ENCODE data around the gene NR1I3.

NR1I3 gene, protein sequence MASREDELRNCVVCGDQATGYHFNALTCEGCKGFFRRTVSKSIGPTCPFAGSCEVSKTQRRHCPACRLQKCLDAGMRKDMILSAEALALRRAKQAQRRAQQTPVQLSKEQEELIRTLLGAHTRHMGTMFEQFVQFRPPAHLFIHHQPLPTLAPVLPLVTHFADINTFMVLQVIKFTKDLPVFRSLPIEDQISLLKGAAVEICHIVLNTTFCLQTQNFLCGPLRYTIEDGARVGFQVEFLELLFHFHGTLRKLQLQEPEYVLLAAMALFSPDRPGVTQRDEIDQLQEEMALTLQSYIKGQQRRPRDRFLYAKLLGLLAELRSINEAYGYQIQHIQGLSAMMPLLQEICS

DNA sequence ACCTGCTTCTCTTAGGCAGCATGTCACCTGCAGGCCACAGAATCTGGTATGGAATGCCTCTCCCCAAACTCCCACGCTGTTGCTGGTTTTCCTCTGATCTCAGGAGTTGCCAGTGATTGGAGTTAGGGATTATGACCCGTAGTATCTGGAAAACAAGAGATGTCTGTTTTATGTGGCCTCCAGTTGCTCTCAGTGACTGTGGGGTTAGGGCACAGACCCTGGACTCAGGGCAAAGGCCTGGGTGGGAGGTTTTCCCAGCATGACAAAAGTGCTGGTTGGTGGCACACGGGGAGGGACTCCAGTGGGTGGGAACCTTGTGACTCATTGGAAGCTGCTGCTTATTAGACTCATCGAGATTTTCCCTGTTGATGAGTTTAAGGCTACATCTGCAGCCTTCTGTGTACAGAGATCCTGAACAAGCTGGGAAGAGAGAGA is at the start of gene NR1I3:
TSS of gene NR1I3 (minus strand) at position 165 of the 435 bp plus-strand sequence. CDS start 1,638 bp downstream, outside the sequence.
- Histone ChIP-seq H3K79me2 (ENCODE audit: low read length) (no peaks in the 10 kb centered on the region), H3K27me3 (ENCODE audit: low read depth, low read length) (peaks cover 8% of the 10 kb centered on the region; the same call in 1 of the 2 replicates), H3K4me1 (ENCODE audit: low read length) (peaks cover 8% of the 10 kb centered on the region; the same call in 1 of the 2 replicates), H3K27ac (ENCODE audit: low read length) (no peak within 1 kb of the TSS), H3K36me3 (replicated peaks; ENCODE audit: low read depth, low read length) (no peaks in the 10 kb centered on the region), H4K20me1 (ENCODE audit: insufficient read depth, low read length) (no peaks in the 10 kb centered on the region), H3K9me3 (ENCODE audit: insufficient read depth, low read length) (no peaks in the 10 kb centered on the region), H3K4me3 (ENCODE audit: low read length) (no peak within 1 kb of the TSS), H3K9ac (ENCODE audit: low read length) (no peak within 1 kb of the TSS), H3K4me2 (ENCODE audit: low read length) (no peak within 1 kb of the TSS), H2AFZ (ENCODE audit: low read depth, low read length) (no peak within 1 kb of the TSS)
- TF ChIP-seq, protein P1, sequence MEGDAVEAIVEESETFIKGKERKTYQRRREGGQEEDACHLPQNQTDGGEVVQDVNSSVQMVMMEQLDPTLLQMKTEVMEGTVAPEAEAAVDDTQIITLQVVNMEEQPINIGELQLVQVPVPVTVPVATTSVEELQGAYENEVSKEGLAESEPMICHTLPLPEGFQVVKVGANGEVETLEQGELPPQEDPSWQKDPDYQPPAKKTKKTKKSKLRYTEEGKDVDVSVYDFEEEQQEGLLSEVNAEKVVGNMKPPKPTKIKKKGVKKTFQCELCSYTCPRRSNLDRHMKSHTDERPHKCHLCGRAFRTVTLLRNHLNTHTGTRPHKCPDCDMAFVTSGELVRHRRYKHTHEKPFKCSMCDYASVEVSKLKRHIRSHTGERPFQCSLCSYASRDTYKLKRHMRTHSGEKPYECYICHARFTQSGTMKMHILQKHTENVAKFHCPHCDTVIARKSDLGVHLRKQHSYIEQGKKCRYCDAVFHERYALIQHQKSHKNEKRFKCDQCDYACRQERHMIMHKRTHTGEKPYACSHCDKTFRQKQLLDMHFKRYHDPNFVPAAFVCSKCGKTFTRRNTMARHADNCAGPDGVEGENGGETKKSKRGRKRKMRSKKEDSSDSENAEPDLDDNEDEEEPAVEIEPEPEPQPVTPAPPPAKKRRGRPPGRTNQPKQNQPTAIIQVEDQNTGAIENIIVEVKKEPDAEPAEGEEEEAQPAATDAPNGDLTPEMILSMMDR (IDR thresholded peaks at IDR 0.05; ENCODE audit: low read depth, low read length): no peak
- TF ChIP-seq EZH2phosphoT487 (IDR thresholded peaks at IDR 0.05; ENCODE audit: low read depth): no peak

DNA sequence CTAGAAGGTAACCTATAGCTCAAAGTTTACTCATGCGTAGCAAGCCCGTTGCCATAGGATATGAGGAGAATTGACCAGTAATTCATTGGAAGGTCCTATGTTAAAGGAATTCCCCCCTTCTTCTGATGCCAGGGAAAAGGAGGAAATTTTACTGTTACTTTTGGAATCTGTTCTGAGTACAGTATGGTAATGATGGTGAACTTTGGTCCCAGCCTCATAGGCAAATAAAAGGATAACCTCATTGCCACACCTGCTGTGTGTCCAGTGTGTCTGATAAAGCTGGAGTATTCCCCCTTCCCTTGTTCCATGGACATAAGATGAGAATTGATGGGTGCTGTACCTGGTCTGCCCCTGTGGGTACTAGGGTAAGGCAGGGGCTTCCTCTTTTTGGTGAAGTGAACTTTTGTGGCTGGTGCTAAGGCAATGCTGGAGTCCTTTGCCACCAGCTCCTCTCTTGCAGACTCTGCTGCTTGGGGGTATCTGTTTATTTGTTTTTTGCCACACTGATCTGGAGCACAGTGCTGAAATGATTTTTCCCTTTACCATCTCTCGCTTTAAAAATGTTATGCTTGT is 49.6 kb upstream of the NR1I3 start:
- Histone ChIP-seq H4K20me1 (ENCODE audit: insufficient read depth, low read length) (no peaks in the 10 kb centered on the region), H3K36me3 (replicated peaks; ENCODE audit: low read depth, low read length) (no peaks in the 10 kb centered on the region), H3K4me1 (ENCODE audit: low read length) (no peaks in the 10 kb centered on the region), H3K9ac (ENCODE audit: low read length) (no peak overlapping the region), H3K4me3 (ENCODE audit: low read length) (no peak overlapping the region), H3K27me3 (ENCODE audit: low read depth, low read length) (peaks cover 41% of the 10 kb centered on the region), H2AFZ (ENCODE audit: low read depth, low read length) (no peak overlapping the region), H3K9me3 (ENCODE audit: insufficient read depth, low read length) (no peaks in the 10 kb centered on the region), H3K27ac (ENCODE audit: low read length) (no peak overlapping the region), H3K4me2 (ENCODE audit: low read length) (no peak overlapping the region), H3K79me2 (ENCODE audit: low read length) (no peaks in the 10 kb centered on the region)
- TF ChIP-seq, protein P1 (IDR thresholded peaks at IDR 0.05; ENCODE audit: low read depth, low read length): no peak
- no peak for TF ChIP-seq EZH2phosphoT487 (IDR thresholded peaks at IDR 0.05; ENCODE audit: low read depth)

DNA sequence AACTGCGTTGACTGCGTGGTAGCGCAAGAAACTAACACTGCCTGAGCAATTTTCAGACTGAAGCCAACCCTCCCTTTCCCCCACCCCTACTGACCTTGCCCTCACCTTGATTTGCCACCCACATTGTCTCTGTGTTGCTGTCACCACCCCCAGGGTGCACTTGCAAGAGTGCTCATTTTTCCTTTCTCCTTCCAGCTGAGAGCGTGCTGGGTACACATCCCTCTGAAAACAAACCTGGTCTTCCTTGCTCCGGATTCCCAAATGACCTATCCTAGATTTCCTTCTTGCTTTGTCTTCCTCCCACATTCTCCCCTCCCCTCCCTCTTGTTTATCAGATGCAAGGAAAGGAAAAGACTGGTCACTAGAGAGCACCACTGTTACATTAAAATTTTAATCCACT is 47.5 kb upstream of the NR1I3 start:
- no peak overlapping the region for H3K27ac ChIP-seq (ENCODE audit: low read length)
- no peak overlapping the region for H3K4me2 ChIP-seq (ENCODE audit: low read length)
- TF ChIP-seq EZH2phosphoT487 (IDR thresholded peaks at IDR 0.05; ENCODE audit: low read depth): no peak
- TF ChIP-seq, protein P1 (IDR thresholded peaks at IDR 0.05; ENCODE audit: low read depth, low read length): no peak

DNA sequence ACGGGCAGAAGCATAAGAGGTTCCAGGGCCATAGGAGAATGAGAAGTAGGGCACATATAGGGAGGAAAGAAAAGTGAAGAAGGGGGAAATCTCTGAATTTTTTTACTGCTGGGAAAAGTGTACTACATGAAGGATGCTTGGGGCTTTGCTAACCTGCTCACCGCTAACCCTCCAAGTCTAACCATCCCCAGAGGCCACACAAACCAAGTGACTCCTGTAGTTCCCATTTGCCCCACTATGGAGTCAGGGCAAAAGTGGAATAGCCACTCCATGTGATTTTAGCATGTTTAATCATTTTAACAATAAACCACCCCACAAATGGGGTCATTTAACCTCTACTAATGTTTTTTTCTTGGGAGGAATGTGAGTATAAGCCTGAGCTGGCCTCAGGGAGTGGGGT is 47.1 kb upstream of the NR1I3 start:
- H3K27ac ChIP-seq (ENCODE audit: low read length): no peak overlapping the region

More for the DNA sequence above, 47.5 kb upstream of the NR1I3 start:
- Histone ChIP-seq H3K79me2 (ENCODE audit: low read length) (no peaks in the 10 kb centered on the region), H3K9me3 (ENCODE audit: insufficient read depth, low read length) (no peaks in the 10 kb centered on the region), H2AFZ (ENCODE audit: low read depth, low read length) (no peak overlapping the region), H4K20me1 (ENCODE audit: insufficient read depth, low read length) (no peaks in the 10 kb centered on the region), H3K36me3 (replicated peaks; ENCODE audit: low read depth, low read length) (no peaks in the 10 kb centered on the region), H3K9ac (ENCODE audit: low read length) (no peak overlapping the region), H3K4me1 (ENCODE audit: low read length) (no peaks in the 10 kb centered on the region), H3K4me3 (ENCODE audit: low read length) (no peak overlapping the region), H3K27me3 (ENCODE audit: low read depth, low read length) (peaks cover 43% of the 10 kb centered on the region)

More for the DNA sequence above, 47.1 kb upstream of the NR1I3 start:
- Histone ChIP-seq H3K4me1 (ENCODE audit: low read length) (no peaks in the 10 kb centered on the region), H3K9ac (ENCODE audit: low read length) (no peak overlapping the region), H2AFZ (ENCODE audit: low read depth, low read length) (no peak overlapping the region), H3K4me2 (ENCODE audit: low read length) (no peak overlapping the region), H4K20me1 (ENCODE audit: insufficient read depth, low read length) (no peaks in the 10 kb centered on the region), H3K4me3 (ENCODE audit: low read length) (no peak overlapping the region), H3K9me3 (ENCODE audit: insufficient read depth, low read length) (no peaks in the 10 kb centered on the region), H3K27me3 (ENCODE audit: low read depth, low read length) (peaks cover 47% of the 10 kb centered on the region), H3K36me3 (replicated peaks; ENCODE audit: low read depth, low read length) (no peaks in the 10 kb centered on the region), H3K79me2 (ENCODE audit: low read length) (no peaks in the 10 kb centered on the region)
- no peak for TF ChIP-seq EZH2phosphoT487 (IDR thresholded peaks at IDR 0.05; ENCODE audit: low read depth)
- TF ChIP-seq, protein P1 (IDR thresholded peaks at IDR 0.05; ENCODE audit: low read depth, low read length): no peak

Data from OCI-LY3 (cell line).